ENCODE data around the gene PTGES3L. TPM values are rescaled to one million over a fixed set of nuclear protein-coding genes. Genes with fewer than 3 reads are reported as not detected.

Gene PTGES3L
- polyA plus RNA-seq, 1 donor from 2014 or later: 7.8 TPM

GRCh38 chr17:42918902-42919521 lies 60.9 kb downstream of the PTGES3L start:
- TF ChIP-seq SMC3 (conservative IDR thresholded peaks at IDR 0.05; ENCODE audit: poor library complexity): no peak
- no peaks in the 10 kb centered on the region for H3F3A ChIP-seq (ENCODE audit: insufficient read depth, low read length, poor library complexity, severe bottlenecking)

More at GRCh38 chr17:42918902-42919521, 60.9 kb downstream of the PTGES3L start:
- H3K27me3 ChIP-seq (ENCODE audit: insufficient read depth, low read depth, low read length): no peaks in the 10 kb centered on the region
- no peaks in the 10 kb centered on the region for H3K9me2 ChIP-seq (ENCODE audit: insufficient read depth, low read length)
- H4K20me1 ChIP-seq (ENCODE audit: insufficient read depth): no peaks in the 10 kb centered on the region
- H2AFZ ChIP-seq (ENCODE audit: low read depth, low read length): no peak overlapping the region
- H3K9ac ChIP-seq (ENCODE audit: low read length): no peak overlapping the region
- H3K36me3 ChIP-seq (ENCODE audit: insufficient read depth, low read length): no peaks in the 10 kb centered on the region
- no peak overlapping the region for H3K27ac ChIP-seq (ENCODE audit: low read length)
- H3K4me2 ChIP-seq (ENCODE audit: low read length): no peak overlapping the region
- no peaks in the 10 kb centered on the region for H3K9me3 ChIP-seq (ENCODE audit: low read length)
- H3K4me3 ChIP-seq (ENCODE audit: low read length): no peak overlapping the region
- H3K79me2 ChIP-seq (replicated peaks; ENCODE audit: insufficient read depth, low read length): no peaks in the 10 kb centered on the region

Small RNAs within 50 kb of the gene (small RNA-seq; reads per million reads assigned to genes)
- gene AARSD1: 0 to 0.23 (median 0.16) reads per million in 3 experiments
- gene RF00561: 0 to 0.08 (median 0.03) reads per million in 3 experiments

Other genes with a start within 250 kb of the PTGES3L start
- gene EZH1, start 235.0 kb downstream of the PTGES3L start, polyA plus RNA-seq: 52.5 and 68.3 TPM in 2 replicates
- gene RAMP2, start 218.9 kb downstream of the PTGES3L start, polyA plus RNA-seq: 0.96 and 2.1 TPM in 2 replicates
- gene VPS25, start 206.6 kb downstream of the PTGES3L start, polyA plus RNA-seq: 128 and 133 TPM in 2 replicates
- gene WNK4, start 199.5 kb downstream of the PTGES3L start, polyA plus RNA-seq: 0.10 TPM in 1 of 2 replicates, not detected in the other
- gene COA3, start 181.4 kb downstream of the PTGES3L start, polyA plus RNA-seq: 222 and 234 TPM in 2 replicates
- gene CNTD1, start 181.2 kb downstream of the PTGES3L start, polyA plus RNA-seq: 0.21 and 1.2 TPM in 2 replicates
- 74.7 and 87.7 TPM in 2 replicates for gene BECN1, start 155.8 kb downstream of the PTGES3L start, polyA plus RNA-seq
- 56.6 and 67.0 TPM in 2 replicates for gene PSME3, start 146.7 kb downstream of the PTGES3L start, polyA plus RNA-seq
- 1.8 and 2.8 TPM in 2 replicates for gene AOC2, start 135.5 kb downstream of the PTGES3L start, polyA plus RNA-seq
- gene AOC3, start 128.9 kb downstream of the PTGES3L start, polyA plus RNA-seq: 0.35 and 0.54 TPM in 2 replicates
- not detected in 2 replicates for gene G6PC1, start 79.3 kb downstream of the PTGES3L start, polyA plus RNA-seq
- gene AARSD1, start 15.6 kb downstream of the PTGES3L start, polyA plus RNA-seq: 52.0 and 64.2 TPM in 2 replicates
- 15.1 and 16.3 TPM in 2 replicates for gene RUNDC1, start 485 bp upstream of the PTGES3L start, polyA plus RNA-seq
- gene RPL27, start 18.3 kb upstream of the PTGES3L start, polyA plus RNA-seq: 1,167 and 1,178 TPM in 2 replicates
- gene IFI35, start 26.7 kb upstream of the PTGES3L start, polyA plus RNA-seq: not detected in 2 replicates
- gene VAT1, start 42.3 kb upstream of the PTGES3L start, polyA plus RNA-seq: 151 and 193 TPM in 2 replicates
- gene RND2, start 45.2 kb upstream of the PTGES3L start, polyA plus RNA-seq: 43.8 and 44.1 TPM in 2 replicates
- gene BRCA1, start 145.3 kb upstream of the PTGES3L start, polyA plus RNA-seq: 0.98 and 1.0 TPM in 2 replicates
- 59.6 and 62.4 TPM in 2 replicates for gene NBR1, start 191.1 kb upstream of the PTGES3L start, polyA plus RNA-seq
- 2.3 TPM in 1 of 2 replicates, not detected in the other for gene TMEM106A, start 231.8 kb upstream of the PTGES3L start, polyA plus RNA-seq
- not detected in 2 replicates for gene CCDC200, start 248.5 kb upstream of the PTGES3L start, polyA plus RNA-seq

All from neural cell (in vitro differentiated cells).